K562 (cell line): ENCODE results near the gene KCNN4. TPM values are rescaled to one million over a fixed set of nuclear protein-coding genes. Genes with fewer than 3 reads are reported as not detected.

Source experiments
- CHD2 ChIP-seq: IDR thresholded peaks from 2 replicates; pipeline ENCODE4 v1.6.1; 2011; ENCODE audit warnings: low read depth, low read length
- CXXC5 ChIP-seq: fragments of 250-450 bp; sonication (Bioruptor Pico); IDR thresholded peaks from 2 replicates; pipeline ENCODE4 v1.8.0; 2022; ENCODE audit warnings: inconsistent platforms, mild to moderate bottlenecking, moderate library complexity
- EGR1 ChIP-seq: fragments of 450-650 bp; conservative IDR thresholded peaks from 2 replicates; pipeline ENCODE4 v1.6.1; 2017; ENCODE audit warnings: mild to moderate bottlenecking
- EHMT2 ChIP-seq: fragments of 450-650 bp; IDR thresholded peaks from 2 replicates; pipeline ENCODE4 v1.6.1; 2018; ENCODE audit warnings: antibody characterized with exemption
- MTF1 ChIP-seq: fragments of 250-450 bp; sonication (Bioruptor Pico); IDR thresholded peaks from 2 replicates; pipeline ENCODE4 v1.9.0; 2021; ENCODE audit warnings: moderate library complexity, mild to moderate bottlenecking, inconsistent platforms, borderline replicate concordance
- PTBP1 ChIP-seq: fragments of 200-400 bp; formaldehyde crosslinking; IDR thresholded peaks from 2 replicates; pipeline ENCODE4 v1.6.1; 2017; ENCODE audit warnings: low read depth, low read length
- SMAD2 ChIP-seq: fragments of 150-350 bp; IDR thresholded peaks from 2 replicates; pipeline ENCODE4 v1.6.1; 2014; ENCODE audit warnings: low read depth, mild to moderate bottlenecking, low read length
- ZNF717 ChIP-seq: fragments of 250-450 bp; sonication (Bioruptor Pico); IDR thresholded peaks from 2 replicates; pipeline ENCODE4 v1.5.0; 2021
- polyA plus RNA-seq, 8 experiments: library from polyadenylated mRNA; depleted of rRNA in 4 of 8; stranded (reverse) in 5 of 8; unstranded in 3 of 8; fragments of >200 nt; fragmentation: Nextera tagmentation in 2 of 8; fragmentation: Illumina TruSeq in 1 of 8; extraction: Ambion mirVana in 2 of 8; extraction: Trizol in 1 of 8; gene quantifications; 2 replicates each; pipeline versions ENCODE4 v1.2.1 to v1.2.3, GENCODE V29; 2011 to 2014; ENCODE audit warnings: inconsistent platforms in 1 of 8, missing spikeins in 1 of 8
- total RNA-seq, 7 experiments: library from RNA; depleted of rRNA in 6 of 7; stranded (reverse); fragments of >200 nt in 6 of 7; fragmentation: Illumina TruSeq in 2 of 7; extraction: Trizol in 2 of 7; gene quantifications; 2 replicates each; pipeline versions ENCODE4 v1.2.1 to v1.2.3, GENCODE V29; 2011 to 2021; ENCODE audit warnings: low replicate concordance in 1 of 7
- TF ChIP-seq, protein P1 (sequence below): sonication (generic); formaldehyde crosslinking; IDR thresholded peaks from 2 replicates; pipeline ENCODE4 v1.8.0; 2022; ENCODE audit warnings: mild to moderate bottlenecking, missing genetic modification reagents, borderline replicate concordance
- TF ChIP-seq, protein P2 (sequence below), 2 experiments: fragments of 450-650 bp; IDR thresholded peaks; 2 replicates each; pipeline ENCODE4 v1.6.1; 2016

KCNN4 gene
- total and polyA plus RNA-seq, 9 of the 15 experiments (the other 6 are each of a cell fraction or from before 2014, with no cell fraction given) = 0.53 to 37.7 (median 25.9) TPM

DNA sequence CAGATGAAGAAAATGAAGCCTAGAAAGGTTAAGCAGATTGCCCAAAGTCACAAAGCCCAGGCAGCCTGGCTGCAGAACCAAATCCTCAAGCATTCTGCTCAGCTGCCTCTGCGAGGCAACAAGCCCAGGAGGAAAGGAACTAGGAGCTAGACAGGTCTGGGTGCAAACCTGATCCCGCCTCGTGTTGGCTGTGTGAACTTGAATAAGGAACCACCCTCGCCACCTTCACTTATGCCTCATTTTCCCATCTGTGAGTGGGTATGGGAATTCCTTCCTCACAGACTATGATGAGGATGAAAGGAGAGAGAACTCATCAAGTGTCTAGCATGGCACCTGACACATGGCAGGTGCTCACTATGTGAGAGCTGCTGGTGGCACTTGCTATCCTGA is 32.6 kb downstream of the KCNN4 start (continued):
- TF ChIP-seq, protein P1, sequence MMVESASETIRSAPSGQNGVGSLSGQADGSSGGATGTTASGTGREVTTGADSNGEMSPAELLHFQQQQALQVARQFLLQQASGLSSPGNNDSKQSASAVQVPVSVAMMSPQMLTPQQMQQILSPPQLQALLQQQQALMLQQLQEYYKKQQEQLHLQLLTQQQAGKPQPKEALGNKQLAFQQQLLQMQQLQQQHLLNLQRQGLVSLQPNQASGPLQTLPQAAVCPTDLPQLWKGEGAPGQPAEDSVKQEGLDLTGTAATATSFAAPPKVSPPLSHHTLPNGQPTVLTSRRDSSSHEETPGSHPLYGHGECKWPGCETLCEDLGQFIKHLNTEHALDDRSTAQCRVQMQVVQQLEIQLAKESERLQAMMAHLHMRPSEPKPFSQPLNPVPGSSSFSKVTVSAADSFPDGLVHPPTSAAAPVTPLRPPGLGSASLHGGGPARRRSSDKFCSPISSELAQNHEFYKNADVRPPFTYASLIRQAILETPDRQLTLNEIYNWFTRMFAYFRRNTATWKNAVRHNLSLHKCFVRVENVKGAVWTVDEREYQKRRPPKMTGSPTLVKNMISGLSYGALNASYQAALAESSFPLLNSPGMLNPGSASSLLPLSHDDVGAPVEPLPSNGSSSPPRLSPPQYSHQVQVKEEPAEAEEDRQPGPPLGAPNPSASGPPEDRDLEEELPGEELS (CRISPR knock-in tag) = no peak
- TF ChIP-seq EHMT2 = no peak
- TF ChIP-seq EGR1 = no peak
- TF ChIP-seq CXXC5 (CRISPR knock-in tag) = no peak
- no peak for TF ChIP-seq PTBP1
- no peak for TF ChIP-seq ZNF717 (CRISPR knock-in tag)
- TF ChIP-seq, protein P2, sequence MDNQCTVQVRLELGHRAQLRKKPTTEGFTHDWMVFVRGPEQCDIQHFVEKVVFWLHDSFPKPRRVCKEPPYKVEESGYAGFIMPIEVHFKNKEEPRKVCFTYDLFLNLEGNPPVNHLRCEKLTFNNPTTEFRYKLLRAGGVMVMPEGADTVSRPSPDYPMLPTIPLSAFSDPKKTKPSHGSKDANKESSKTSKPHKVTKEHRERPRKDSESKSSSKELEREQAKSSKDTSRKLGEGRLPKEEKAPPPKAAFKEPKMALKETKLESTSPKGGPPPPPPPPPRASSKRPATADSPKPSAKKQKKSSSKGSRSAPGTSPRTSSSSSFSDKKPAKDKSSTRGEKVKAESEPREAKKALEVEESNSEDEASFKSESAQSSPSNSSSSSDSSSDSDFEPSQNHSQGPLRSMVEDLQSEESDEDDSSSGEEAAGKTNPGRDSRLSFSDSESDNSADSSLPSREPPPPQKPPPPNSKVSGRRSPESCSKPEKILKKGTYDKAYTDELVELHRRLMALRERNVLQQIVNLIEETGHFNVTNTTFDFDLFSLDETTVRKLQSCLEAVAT (IDR thresholded peaks at IDR 0.05) = no peak
- TF ChIP-seq SMAD2 = no peak
- no peak for TF ChIP-seq CHD2
- no peak for TF ChIP-seq MTF1 (CRISPR knock-in tag)
